ENCODE results near the gene WDFY2.
A peak's percentile ranks its signal among the peaks of the same experiment; 100 is the strongest.

GRCh38 chr13:51549050-51549449, 35.2 kb upstream of the WDFY2 start:
- TF ChIP-seq CTCF (IDR thresholded peaks at IDR 0.05; ENCODE audit: low read depth, low read length) (no peak), POLR2A (IDR thresholded peaks at IDR 0.05; ENCODE audit: extremely low read depth, insufficient read length) (peak; percentile 40), MYC (IDR thresholded peaks at IDR 0.05; ENCODE audit: low read depth, low read length) (peak; percentile 54; the same call in 1 of the 2 replicates)

Measured in NB4 (cell line).